Fibroblast of lung (primary cell): ENCODE data around the gene ITPKA.
A peak's percentile ranks its signal among the peaks of the same experiment; 100 is the strongest.

Experiments used
- EZH2 ChIP-seq: IDR thresholded peaks from 2 replicates; pipeline ENCODE4 v1.5.1; 2012; ENCODE audit warnings: low read length, control low read depth, mild to moderate bottlenecking; ENCODE audit errors: missing control alignments
- TF ChIP-seq, protein P1 (sequence below), 2 donors: IDR thresholded peaks in 1 of 2; conservative IDR thresholded peaks in 1 of 2; 1 replicate in 1 of 2; 2 replicates in 1 of 2; pipeline ENCODE4 v1.5.1; 2011 to 2012; ENCODE audit warnings: low read length in 2 of 2, control low read depth in 1 of 2, inconsistent platforms in 1 of 2, low read depth in 1 of 2, mild to moderate bottlenecking in 1 of 2

DNA sequence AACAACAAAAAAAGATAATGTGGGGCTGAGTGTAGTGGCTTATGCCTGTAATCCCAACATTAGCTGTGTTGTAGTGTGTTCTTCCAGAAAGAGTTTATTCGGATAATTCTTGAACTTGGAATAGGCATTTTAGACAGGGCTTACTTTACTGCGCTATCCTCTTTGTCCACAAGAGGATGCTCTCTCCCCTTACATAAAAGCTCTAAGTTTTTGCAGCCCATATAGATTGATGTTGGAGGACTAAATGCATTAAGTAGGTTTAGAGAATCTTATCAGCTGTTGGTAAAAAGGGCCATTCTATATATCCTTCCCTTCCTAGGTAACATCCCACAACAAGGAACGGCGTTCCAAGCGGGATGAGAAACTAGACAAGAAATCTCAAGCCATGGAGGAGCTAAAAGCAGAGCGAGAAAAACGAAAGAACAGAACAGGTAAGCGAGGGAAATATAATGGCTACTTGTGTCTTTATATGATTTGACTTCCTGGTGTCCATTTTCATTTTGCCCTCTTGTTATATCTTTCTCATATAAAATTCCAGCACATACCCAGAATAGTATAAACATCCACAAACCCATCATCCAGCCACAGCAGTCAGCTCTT lies 27.8 kb upstream of the ITPKA start:
- TF ChIP-seq, protein P1, sequence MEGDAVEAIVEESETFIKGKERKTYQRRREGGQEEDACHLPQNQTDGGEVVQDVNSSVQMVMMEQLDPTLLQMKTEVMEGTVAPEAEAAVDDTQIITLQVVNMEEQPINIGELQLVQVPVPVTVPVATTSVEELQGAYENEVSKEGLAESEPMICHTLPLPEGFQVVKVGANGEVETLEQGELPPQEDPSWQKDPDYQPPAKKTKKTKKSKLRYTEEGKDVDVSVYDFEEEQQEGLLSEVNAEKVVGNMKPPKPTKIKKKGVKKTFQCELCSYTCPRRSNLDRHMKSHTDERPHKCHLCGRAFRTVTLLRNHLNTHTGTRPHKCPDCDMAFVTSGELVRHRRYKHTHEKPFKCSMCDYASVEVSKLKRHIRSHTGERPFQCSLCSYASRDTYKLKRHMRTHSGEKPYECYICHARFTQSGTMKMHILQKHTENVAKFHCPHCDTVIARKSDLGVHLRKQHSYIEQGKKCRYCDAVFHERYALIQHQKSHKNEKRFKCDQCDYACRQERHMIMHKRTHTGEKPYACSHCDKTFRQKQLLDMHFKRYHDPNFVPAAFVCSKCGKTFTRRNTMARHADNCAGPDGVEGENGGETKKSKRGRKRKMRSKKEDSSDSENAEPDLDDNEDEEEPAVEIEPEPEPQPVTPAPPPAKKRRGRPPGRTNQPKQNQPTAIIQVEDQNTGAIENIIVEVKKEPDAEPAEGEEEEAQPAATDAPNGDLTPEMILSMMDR (conservative IDR thresholded peaks at IDR 0.05 in 1 of 2, IDR thresholded peaks at IDR 0.05 in 1 of 2; ENCODE audit: low read depth in 1 of 2, low read length in 2 of 2), result peak; percentile 99 to 100
- TF ChIP-seq EZH2, result no peak
